Smooth muscle cell (in vitro differentiated cells): ENCODE measurements around the gene PHF24. TPM values are rescaled to one million over a fixed set of nuclear protein-coding genes. Genes with fewer than 3 reads are reported as not detected.
A peak's percentile ranks its signal among the peaks of the same experiment; 100 is the strongest.

Source experiments
- DNase-seq: peaks from one replicate; lab custom pipeline; 2025; ENCODE audit not compliant: unreplicated experiment; lab: John Stamatoyannopoulos, UW
- H2AFZ ChIP-seq: fragments of 200-600 bp; sonication (generic); 2 replicates; pipeline ENCODE4 v1.6.0; 2016; ENCODE audit warnings: antibody characterized with exemption, low read depth, mild to moderate bottlenecking
- H3F3A ChIP-seq: fragments of 200-600 bp; sonication (generic); 2 replicates; pipeline ENCODE4 v1.6.0; 2017; ENCODE audit warnings: antibody characterized with exemption, low read depth
- H3K27ac ChIP-seq: fragments of 200-600 bp; sonication (generic); 2 replicates; pipeline ENCODE4 v1.5.1; 2016; ENCODE audit warnings: low read depth, mild to moderate bottlenecking
- H3K27me3 ChIP-seq: fragments of 200-600 bp; sonication (generic); 2 replicates; pipeline ENCODE4 v1.6.1; 2016; ENCODE audit warnings: low read depth, mild to moderate bottlenecking
- H3K36me3 ChIP-seq: fragments of 200-600 bp; sonication (generic); 2 replicates; pipeline ENCODE4 v1.5.1; 2016; ENCODE audit warnings: low read depth
- H3K4me1 ChIP-seq: fragments of 200-600 bp; sonication (generic); 2 replicates; pipeline ENCODE4 v1.5.1; 2016; ENCODE audit warnings: low read depth
- H3K4me2 ChIP-seq: fragments of 200-600 bp; sonication (generic); 2 replicates; pipeline ENCODE4 v1.6.0; 2016; ENCODE audit warnings: mild to moderate bottlenecking
- H3K4me3 ChIP-seq: fragments of 200-600 bp; sonication (generic); 2 replicates; pipeline ENCODE4 v1.5.1; 2016; ENCODE audit warnings: mild to moderate bottlenecking
- H3K79me2 ChIP-seq: fragments of 200-600 bp; sonication (generic); 2 replicates; pipeline ENCODE4 v1.6.0; 2016; ENCODE audit warnings: low read depth, mild to moderate bottlenecking
- H3K9ac ChIP-seq: fragments of 200-600 bp; sonication (generic); 2 replicates; pipeline ENCODE4 v1.6.0; 2016; ENCODE audit warnings: low read depth
- H3K9me3 ChIP-seq: fragments of 200-600 bp; sonication (generic); replicated peaks from 2 replicates; pipeline ENCODE4 v1.5.1; 2016; ENCODE audit warnings: low read depth
- H4K20me1 ChIP-seq: fragments of 200-600 bp; sonication (generic); 2 replicates; pipeline ENCODE4 v1.6.0; 2016; ENCODE audit warnings: low read depth
- WGBS: methylation state at CpG from one replicate; pipeline ENCODE4 v1.1.7; 2016; ENCODE audit warnings: low lambda C conversion rate; 5-methylcytosine and 5-hydroxymethylcytosine counted together
- polyA plus RNA-seq: library from polyadenylated mRNA; unstranded; fragments of >200 nt; fragmentation: Nextera tagmentation; extraction: Ambion mirVana; gene quantifications from 2 replicates; pipeline ENCODE4 v1.2.1, GENCODE V29; 2016
- total RNA-seq: library from RNA; depleted of rRNA; stranded (reverse); fragments of >200 nt; gene quantifications from 2 replicates; pipeline ENCODE4 v1.2.3, GENCODE V29; 2014
- TF ChIP-seq, protein P1 (sequence below): fragments of 200-600 bp; sonication (generic); IDR thresholded peaks from 2 replicates; pipeline ENCODE4 v1.5.1; 2017; ENCODE audit warnings: borderline replicate concordance, mild to moderate bottlenecking, antibody characterized with exemption; ENCODE audit not compliant: insufficient read depth, poor library complexity, severe bottlenecking

Gene PHF24
- total RNA-seq (0.22 and 0.49 TPM in 2 replicates), polyA plus RNA-seq (0.07 and 0.90 TPM in 2 replicates)

DNA sequence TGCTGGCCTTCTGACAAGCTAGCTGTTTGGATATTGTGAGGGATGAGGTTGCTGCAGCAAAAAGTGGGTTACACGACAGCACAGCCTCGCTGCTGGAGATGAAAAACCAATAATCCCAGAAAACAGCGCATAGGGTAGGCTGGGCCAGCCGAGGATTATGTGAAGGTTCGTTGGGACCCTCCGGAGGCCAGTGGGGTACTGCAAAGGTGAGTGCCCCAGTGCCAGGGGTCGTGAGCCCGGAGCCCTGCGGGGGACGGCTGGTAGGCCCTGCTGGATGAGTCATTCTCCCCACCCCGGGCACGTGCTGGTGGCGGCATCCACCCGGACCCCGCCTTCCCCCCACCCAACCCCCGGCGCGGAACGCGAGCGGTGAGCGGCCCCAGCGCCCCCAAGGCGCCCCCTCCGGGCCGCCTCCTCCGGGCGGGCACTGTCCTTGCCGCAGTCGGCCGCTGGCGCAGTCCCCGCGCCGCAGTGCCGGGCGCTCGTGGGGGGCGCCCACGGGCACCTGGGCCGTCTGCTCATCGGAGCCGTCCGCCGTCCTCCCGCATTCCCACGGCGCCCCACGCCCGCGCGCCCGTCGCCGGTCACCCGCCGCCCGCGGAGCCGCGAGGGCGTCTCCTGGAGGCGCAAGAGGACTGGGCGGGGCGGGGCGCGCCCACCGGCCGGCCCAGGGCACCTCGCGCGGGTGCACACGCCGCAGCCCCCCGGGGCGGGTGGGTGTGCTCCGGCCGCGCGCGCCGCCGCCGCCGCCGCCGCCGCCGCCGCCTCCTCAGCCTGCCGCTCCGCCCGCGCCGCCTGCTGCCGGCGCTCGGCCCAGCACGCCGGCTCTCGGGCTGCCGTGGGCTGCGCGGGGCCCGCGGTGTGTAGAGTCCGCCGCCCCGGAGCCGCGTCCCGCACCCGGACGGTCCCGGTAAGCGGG lies at the start of gene PHF24:
PHF24 (plus strand) TSS at position 794 of the 919 bp plus-strand sequence. CDS start 13,014 bp downstream, outside the sequence.
- H3K27ac ChIP-seq: no peak within 1 kb of the TSS
- DNase-seq: no peak
- no peak within 1 kb of the TSS for H2AFZ ChIP-seq
- no peaks in the 10 kb centered on the region for H3K79me2 ChIP-seq
- no peak within 1 kb of the TSS for H3K9ac ChIP-seq
- WGBS: 2% methylated on average over 36 of the region's 116 CpGs
- no peaks in the 10 kb centered on the region for H3K36me3 ChIP-seq
- H3K4me1 ChIP-seq: peaks cover 23% of the 10 kb centered on the region
- no peaks in the 10 kb centered on the region for H3F3A ChIP-seq
- H3K9me3 ChIP-seq: no peaks in the 10 kb centered on the region
- H3K4me3 ChIP-seq: peak within 1 kb of the TSS; percentile 48
- H3K27me3 ChIP-seq: peaks cover 54% of the 10 kb centered on the region
- TF ChIP-seq, protein P1, sequence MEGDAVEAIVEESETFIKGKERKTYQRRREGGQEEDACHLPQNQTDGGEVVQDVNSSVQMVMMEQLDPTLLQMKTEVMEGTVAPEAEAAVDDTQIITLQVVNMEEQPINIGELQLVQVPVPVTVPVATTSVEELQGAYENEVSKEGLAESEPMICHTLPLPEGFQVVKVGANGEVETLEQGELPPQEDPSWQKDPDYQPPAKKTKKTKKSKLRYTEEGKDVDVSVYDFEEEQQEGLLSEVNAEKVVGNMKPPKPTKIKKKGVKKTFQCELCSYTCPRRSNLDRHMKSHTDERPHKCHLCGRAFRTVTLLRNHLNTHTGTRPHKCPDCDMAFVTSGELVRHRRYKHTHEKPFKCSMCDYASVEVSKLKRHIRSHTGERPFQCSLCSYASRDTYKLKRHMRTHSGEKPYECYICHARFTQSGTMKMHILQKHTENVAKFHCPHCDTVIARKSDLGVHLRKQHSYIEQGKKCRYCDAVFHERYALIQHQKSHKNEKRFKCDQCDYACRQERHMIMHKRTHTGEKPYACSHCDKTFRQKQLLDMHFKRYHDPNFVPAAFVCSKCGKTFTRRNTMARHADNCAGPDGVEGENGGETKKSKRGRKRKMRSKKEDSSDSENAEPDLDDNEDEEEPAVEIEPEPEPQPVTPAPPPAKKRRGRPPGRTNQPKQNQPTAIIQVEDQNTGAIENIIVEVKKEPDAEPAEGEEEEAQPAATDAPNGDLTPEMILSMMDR: no peak
- peak within 1 kb of the TSS; percentile 85 for H3K4me2 ChIP-seq
- no peaks in the 10 kb centered on the region for H4K20me1 ChIP-seq

GRCh38 chr9:34927061-34927460 lies 31.0 kb upstream of the PHF24 start:
- DNase-seq: no peak
- Histone ChIP-seq H2AFZ (no peak overlapping the region), H3K36me3 (no peaks in the 10 kb centered on the region), H3K4me2 (no peak overlapping the region), H4K20me1 (no peaks in the 10 kb centered on the region), H3K27me3 (no peaks in the 10 kb centered on the region), H3K4me1 (no peaks in the 10 kb centered on the region), H3K27ac (no peak overlapping the region), H3K79me2 (no peaks in the 10 kb centered on the region), H3F3A (no peaks in the 10 kb centered on the region), H3K9ac (no peak overlapping the region), H3K4me3 (no peak overlapping the region), H3K9me3 (no peaks in the 10 kb centered on the region)
- TF ChIP-seq, protein P1: no peak
- WGBS: 93% methylated on average over 4 of the region's 4 CpGs

DNA sequence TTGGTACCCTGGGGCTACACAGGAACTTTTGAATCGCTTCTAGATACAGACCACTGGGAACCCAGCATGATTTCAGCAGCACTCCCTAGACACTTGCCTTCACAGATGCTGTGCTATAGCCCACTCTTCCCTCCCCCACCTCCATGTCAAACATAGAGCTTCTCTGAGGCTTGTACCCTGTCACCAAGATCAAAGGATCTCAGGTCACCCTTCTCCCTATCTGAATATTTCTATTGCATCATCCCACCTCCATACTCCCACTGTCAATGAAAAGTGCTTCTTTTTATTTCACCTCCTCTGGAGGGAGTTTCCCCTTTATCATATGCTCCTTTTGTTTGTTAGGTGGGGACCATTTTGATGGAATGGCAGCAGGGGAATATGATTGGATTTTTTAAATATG lies 29.2 kb upstream of the PHF24 start:
- no peaks in the 10 kb centered on the region for H3K36me3 ChIP-seq

More for the DNA sequence above, 29.2 kb upstream of the PHF24 start:
- 93% methylated on average over 1 of the region's 1 CpG for WGBS
- Histone ChIP-seq H3K79me2 (no peaks in the 10 kb centered on the region), H2AFZ (no peak overlapping the region), H3K27ac (no peak overlapping the region), H3K4me1 (no peaks in the 10 kb centered on the region), H3F3A (no peaks in the 10 kb centered on the region), H3K4me2 (no peak overlapping the region), H3K9ac (no peak overlapping the region), H3K4me3 (no peak overlapping the region), H3K9me3 (no peaks in the 10 kb centered on the region), H4K20me1 (no peaks in the 10 kb centered on the region), H3K27me3 (no peaks in the 10 kb centered on the region)
- no peak for DNase-seq
- TF ChIP-seq, protein P1: no peak
